OCI-LY3 (cell line): Measurements from ENCODE around the gene AAMP.

Experiments
- EZH2phosphoT487 ChIP-seq: fragments of 200-600 bp; shearing (Covaris generic); IDR thresholded peaks from 2 replicates; pipeline ENCODE4 v1.6.1; 2018; ENCODE audit warnings: antibody characterized with exemption, mixed run types, low read depth
- TF ChIP-seq, protein P1 (sequence below): fragments of 200-600, 300-600 bp; sonication (generic); IDR thresholded peaks from 2 replicates; pipeline ENCODE4 v1.5.1; 2014; ENCODE audit warnings: antibody characterized with exemption, low read length, low read depth

DNA sequence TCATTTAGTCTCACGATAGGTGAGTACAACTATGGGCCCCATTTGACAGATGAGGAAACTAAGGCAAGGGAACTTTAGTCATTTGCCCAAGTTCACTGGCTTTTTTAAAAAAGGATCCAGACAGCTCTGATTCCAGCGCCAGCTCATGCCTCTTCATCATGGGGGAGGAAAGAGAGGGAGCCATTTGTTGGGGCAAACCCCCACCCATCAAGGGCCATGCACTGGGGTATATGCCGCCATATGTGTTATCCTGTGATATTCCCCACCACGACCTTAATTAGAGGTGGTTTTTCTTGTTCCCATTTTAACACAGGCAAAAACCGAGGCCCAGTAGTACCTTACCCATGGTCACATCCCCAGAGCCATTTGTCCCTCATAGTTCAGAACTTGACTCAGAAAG, 9.8 kb downstream of the AAMP start:
- TF ChIP-seq, protein P1, sequence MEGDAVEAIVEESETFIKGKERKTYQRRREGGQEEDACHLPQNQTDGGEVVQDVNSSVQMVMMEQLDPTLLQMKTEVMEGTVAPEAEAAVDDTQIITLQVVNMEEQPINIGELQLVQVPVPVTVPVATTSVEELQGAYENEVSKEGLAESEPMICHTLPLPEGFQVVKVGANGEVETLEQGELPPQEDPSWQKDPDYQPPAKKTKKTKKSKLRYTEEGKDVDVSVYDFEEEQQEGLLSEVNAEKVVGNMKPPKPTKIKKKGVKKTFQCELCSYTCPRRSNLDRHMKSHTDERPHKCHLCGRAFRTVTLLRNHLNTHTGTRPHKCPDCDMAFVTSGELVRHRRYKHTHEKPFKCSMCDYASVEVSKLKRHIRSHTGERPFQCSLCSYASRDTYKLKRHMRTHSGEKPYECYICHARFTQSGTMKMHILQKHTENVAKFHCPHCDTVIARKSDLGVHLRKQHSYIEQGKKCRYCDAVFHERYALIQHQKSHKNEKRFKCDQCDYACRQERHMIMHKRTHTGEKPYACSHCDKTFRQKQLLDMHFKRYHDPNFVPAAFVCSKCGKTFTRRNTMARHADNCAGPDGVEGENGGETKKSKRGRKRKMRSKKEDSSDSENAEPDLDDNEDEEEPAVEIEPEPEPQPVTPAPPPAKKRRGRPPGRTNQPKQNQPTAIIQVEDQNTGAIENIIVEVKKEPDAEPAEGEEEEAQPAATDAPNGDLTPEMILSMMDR = no peak
- TF ChIP-seq EZH2phosphoT487 = no peak
